Epithelial cell of proximal tubule (primary cell): ENCODE results near the gene ZNF576. TPM values are rescaled to one million over a fixed set of nuclear protein-coding genes. Genes with fewer than 3 reads are reported as not detected.

Source experiments
- DNase-seq: peaks from one replicate; pipeline ENCODE4 v3.0.0-alpha.2; 2011; ENCODE audit warnings: low read depth
- H3K4me3 ChIP-seq: 2 replicates; pipeline ENCODE4 v1.5.1; 2011; ENCODE audit warnings: low read depth, mild to moderate bottlenecking, low read length
- CTCF ChIP-seq: conservative IDR thresholded peaks from 2 replicates; pipeline ENCODE4 v1.5.1; 2012; ENCODE audit warnings: low read depth, mild to moderate bottlenecking, low read length
- total RNA-seq: library from RNA; depleted of rRNA; stranded (reverse); fragments of >200 nt; gene quantifications from 2 replicates; pipeline ENCODE4 v1.2.3, GENCODE V29; 2015

The ZNF576 gene
- total RNA-seq, 1 donor from 2014 or later = 6.9 TPM

- H3K4me3 ChIP-seq = no peak overlapping the region
- no peak for DNase-seq
- TF ChIP-seq CTCF = no peak
Observed at GRCh38 chr19:43605875-43606568, 9.6 kb downstream of the ZNF576 start.

DNA sequence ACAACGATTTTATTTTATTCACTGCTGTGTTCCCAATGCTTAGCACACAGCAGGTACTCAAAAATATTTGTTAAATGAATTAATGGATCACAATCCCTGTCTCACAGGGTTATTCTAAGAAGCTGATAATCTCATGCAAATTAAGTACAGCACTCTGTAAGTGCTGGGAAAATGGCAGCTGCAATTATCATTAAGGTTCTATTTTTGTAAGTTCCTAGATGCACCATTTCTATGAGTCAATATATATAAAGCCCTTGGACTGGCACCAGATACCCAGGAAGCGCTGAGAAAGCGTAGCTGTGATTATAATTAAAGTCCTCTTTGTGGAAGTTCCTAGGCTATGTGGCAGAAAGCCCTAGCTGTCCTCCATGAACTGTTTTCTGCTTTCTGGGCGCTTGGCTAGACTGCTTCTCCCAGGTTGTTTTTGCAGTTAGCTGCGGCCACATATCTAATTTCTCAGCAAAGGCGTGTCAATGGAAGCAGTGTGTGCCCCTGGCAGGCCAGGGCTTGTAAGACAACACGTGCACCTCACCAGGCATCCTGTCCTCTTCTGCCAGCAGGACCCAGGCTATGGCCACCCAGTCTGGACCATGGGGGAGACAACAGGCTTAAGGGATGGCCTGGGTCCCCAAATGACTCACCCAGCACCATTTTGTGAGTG, 10.3 kb downstream of the ZNF576 start:
- no peak for TF ChIP-seq CTCF
- H3K4me3 ChIP-seq = no peak overlapping the region
- no peak for DNase-seq

- H3K4me3 ChIP-seq = no peak overlapping the region
- no peak for DNase-seq
- TF ChIP-seq CTCF = no peak
Observed at GRCh38 chr19:43607238-43608205, 11.1 kb downstream of the ZNF576 start.

DNA sequence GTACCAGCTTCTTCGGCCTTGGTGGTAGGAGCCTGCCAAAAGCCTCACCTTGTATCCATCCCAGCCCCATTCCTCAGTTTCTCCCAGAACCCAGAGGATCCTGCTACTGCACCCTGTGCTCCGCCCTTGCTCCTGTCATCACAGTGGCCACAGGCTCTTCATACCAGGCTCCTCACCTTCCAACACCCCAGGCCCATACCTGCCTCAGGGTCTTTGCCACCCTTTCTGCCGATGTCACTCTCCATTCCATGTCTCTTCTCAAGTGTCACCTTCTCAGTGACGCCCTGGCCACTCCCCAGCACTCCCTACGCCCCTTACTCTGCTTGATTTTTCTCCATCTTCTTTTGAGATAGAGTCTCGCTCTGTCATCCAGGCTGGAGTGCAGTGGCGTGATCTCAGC, 13.5 kb downstream of the ZNF576 start:
- no peak for TF ChIP-seq CTCF
- no peak for DNase-seq
- no peak overlapping the region for H3K4me3 ChIP-seq

GRCh38 chr19:43610493-43610892, 14.1 kb downstream of the ZNF576 start:
- no peak for DNase-seq
- no peak for TF ChIP-seq CTCF

DNA sequence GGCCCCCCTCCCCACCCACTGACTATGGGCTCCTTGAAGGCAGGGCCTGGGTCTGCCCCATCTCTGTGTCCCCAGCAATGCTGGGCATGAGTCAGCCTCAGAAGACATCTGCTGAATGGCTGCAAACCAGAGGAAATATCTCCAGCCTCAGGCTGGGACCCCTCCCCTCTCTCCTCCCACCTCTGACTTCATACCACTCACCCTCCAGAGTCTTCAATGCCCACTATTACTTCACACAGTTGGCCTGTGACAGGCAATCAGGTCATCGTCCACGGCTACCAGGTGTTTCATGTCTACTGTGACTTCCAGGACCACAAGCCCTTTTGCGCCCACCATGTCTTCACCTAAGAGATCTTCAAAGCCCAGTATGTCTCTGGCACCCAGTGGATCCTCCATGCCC, 15.4 kb downstream of the ZNF576 start, which contains the start of gene SRRM5:
Gene SRRM5, plus strand, starts transcription at position 301 of the 400 bp plus-strand sequence. Its CDS starts 34 bp downstream, at position 335.
- H3K4me3 ChIP-seq = no peak within 1 kb of the TSS
- no peak for DNase-seq
- TF ChIP-seq CTCF = no peak

More at GRCh38 chr19:43610493-43610892, 14.1 kb downstream of the ZNF576 start:
- H3K4me3 ChIP-seq = no peak overlapping the region
